HuH-7 (cell line): Measurements from ENCODE around the gene FKBP1A.

Experiments used
- DNase-seq: peaks from one replicate; pipeline ENCODE4 v3.0.0; 2011; ENCODE audit warnings: low spot score

Gene FKBP1A

GRCh38 chr20:1332749-1333300 is 60.0 kb downstream of the FKBP1A start:
- DNase-seq = peak; percentile 1

GRCh38 chr20:1331801-1332453 is 60.9 kb downstream of the FKBP1A start:
- DNase-seq = no peak

GRCh38 chr20:1331101-1331500 is 61.8 kb downstream of the FKBP1A start:
- peak; percentile 6 for DNase-seq

GRCh38 chr20:1330075-1330830 is 62.6 kb downstream of the FKBP1A start:
- DNase-seq = peak; percentile 6

GRCh38 chr20:1328680-1329330 is 64.0 kb downstream of the FKBP1A start, which contains the start of gene SDCBP2:
Gene SDCBP2 (minus strand): TSS chr20:1329139. CDS start chr20:1320416, 8,723 bp downstream.
- peak; percentile 6 for DNase-seq

GRCh38 chr20:1327827-1328679 is 64.8 kb downstream of the FKBP1A start:
- peak; percentile 81 for DNase-seq

- no peak for DNase-seq
These were observed 65.6 kb downstream of the FKBP1A start for GRCh38 chr20:1327241-1327653.

- DNase-seq = no peak
These were observed 66.6 kb downstream of the FKBP1A start for GRCh38 chr20:1326031-1326930.

- DNase-seq = peak; percentile 100
These were observed 67.5 kb downstream of the FKBP1A start for GRCh38 chr20:1325173-1326030.

- no peak for DNase-seq
These were observed 68.2 kb downstream of the FKBP1A start for GRCh38 chr20:1324598-1325172.

GRCh38 chr20:1323830-1324597 is 68.8 kb downstream of the FKBP1A start:
- no peak for DNase-seq

- DNase-seq = no peak
These were observed 69.6 kb downstream of the FKBP1A start for GRCh38 chr20:1323256-1323655.

- no peak for DNase-seq
These were observed 70.2 kb downstream of the FKBP1A start for GRCh38 chr20:1322511-1323245.

GRCh38 chr20:1321654-1321939 is 71.3 kb downstream of the FKBP1A start:
- no peak for DNase-seq

- no peak for DNase-seq
These were observed 71.8 kb downstream of the FKBP1A start for GRCh38 chr20:1320902-1321653.

GRCh38 chr20:1320016-1320415 is 72.8 kb downstream of the FKBP1A start:
- no peak for DNase-seq

- no peak for DNase-seq
These were observed 73.4 kb downstream of the FKBP1A start for GRCh38 chr20:1319462-1319861.
